Measurements from ENCODE around the gene MRAS.

- TF ChIP-seq, protein P1, sequence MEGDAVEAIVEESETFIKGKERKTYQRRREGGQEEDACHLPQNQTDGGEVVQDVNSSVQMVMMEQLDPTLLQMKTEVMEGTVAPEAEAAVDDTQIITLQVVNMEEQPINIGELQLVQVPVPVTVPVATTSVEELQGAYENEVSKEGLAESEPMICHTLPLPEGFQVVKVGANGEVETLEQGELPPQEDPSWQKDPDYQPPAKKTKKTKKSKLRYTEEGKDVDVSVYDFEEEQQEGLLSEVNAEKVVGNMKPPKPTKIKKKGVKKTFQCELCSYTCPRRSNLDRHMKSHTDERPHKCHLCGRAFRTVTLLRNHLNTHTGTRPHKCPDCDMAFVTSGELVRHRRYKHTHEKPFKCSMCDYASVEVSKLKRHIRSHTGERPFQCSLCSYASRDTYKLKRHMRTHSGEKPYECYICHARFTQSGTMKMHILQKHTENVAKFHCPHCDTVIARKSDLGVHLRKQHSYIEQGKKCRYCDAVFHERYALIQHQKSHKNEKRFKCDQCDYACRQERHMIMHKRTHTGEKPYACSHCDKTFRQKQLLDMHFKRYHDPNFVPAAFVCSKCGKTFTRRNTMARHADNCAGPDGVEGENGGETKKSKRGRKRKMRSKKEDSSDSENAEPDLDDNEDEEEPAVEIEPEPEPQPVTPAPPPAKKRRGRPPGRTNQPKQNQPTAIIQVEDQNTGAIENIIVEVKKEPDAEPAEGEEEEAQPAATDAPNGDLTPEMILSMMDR (IDR thresholded peaks at IDR 0.05) = no peak
- TF ChIP-seq POLR2A (IDR thresholded peaks at IDR 0.05; ENCODE audit: low read depth) (no peak), EP300 (IDR thresholded peaks at IDR 0.05) (no peak), POLR2AphosphoS5 (IDR thresholded peaks at IDR 0.05) (no peak)
These were observed 16.8 kb downstream of the MRAS start for GRCh38 chr3:138365253-138365555.

Measured in esophagus muscularis mucosa (tissue), 4 donors.